GM19035 (cell line): Measurements from ENCODE around the gene TBC1D4.
"Not testable (repeated sequence)": the region's sequence is repeated elsewhere in the genome, so short reads cannot be mapped to it uniquely, and the experiment has no call there.

ENCODE experiments used
- ATAC-seq: cut with Tn5 transposase; IDR thresholded peaks from one replicate; pipeline ENCODE4 v1.9.1; 2021; ENCODE audit not compliant: unreplicated experiment

The TBC1D4 gene

DNA sequence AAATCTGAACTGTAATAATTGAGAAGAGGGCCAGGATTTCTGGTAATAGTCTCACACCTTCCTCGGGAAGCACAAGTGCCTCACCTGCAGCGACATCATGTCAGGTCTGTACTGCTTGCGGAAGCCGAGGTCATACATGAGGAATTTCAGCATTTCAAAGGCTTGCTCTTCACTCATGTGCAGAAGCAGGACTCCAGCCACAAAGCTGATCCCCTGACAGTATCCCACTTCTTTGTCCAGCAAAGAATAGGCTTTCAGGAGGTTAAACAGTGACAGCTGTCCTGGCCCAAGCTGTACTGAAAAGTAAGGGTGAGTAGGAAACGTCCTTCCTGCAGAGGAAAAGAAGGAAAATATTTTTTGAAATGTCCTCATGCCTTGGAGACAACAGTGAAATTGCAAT, 182.7 kb downstream of the TBC1D4 start:
- no peak for ATAC-seq

- no peak for ATAC-seq
These were observed 185.3 kb downstream of the TBC1D4 start for GRCh38 chr13:75296641-75297040.

DNA sequence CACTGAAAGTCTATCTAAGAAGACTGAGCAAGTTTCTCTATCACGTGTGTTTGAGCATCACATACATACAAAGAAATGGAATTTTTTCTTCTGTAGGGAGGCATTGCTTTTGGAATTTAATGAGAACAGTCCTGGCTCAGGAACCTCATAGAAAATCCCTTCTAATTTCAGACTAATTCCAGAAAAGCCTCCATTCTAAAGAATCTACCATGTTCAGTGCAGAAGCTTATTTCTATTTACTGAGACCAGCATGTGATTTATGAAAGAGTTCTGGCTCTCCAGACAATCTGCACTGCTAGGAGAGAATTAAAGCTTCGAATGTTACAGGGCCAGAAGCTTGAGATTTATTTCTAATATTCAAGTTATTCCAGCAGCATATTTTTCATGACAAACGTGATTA, 186.8 kb downstream of the TBC1D4 start:
- ATAC-seq = no peak

DNA sequence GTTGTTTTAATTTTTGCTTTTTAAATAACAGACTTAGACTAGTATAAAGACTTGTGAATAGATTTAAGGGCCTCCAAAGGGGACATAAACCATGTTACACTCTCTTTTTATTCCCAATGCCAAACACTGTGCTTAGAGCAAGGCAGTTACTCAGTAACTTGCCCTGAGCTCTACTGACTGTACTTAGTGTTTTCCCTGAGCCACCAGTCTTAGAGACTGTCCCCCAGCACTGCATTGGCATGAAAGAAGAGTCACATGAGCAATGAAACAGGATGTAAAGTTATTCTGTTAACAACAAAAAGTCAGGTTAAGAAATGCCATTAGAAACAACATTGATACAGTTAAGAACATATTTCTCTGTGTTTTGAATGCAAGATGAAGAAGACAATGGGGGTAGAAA, 187.9 kb downstream of the TBC1D4 start:
- ATAC-seq = no peak

DNA sequence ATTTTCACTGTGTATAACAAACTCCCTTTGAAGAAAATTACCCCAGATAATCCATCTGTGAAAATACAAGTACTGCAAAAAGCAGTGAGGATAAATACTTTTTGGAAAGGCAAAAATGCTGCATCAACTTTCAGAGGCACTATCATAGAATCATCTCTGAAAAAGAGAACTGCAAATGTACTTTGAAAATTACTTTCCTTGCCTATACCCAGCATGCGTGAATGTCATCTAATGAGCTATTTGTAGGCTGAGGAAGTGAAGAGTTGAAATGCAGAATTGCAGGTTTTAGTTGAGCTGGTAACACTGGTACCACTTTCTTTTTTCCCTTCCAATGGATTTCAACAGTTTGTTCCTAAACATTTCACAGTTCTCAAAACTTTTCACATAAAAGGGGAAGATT, 196.7 kb downstream of the TBC1D4 start:
- ATAC-seq = no peak

- ATAC-seq = no peak
These were observed 202.1 kb downstream of the TBC1D4 start for GRCh38 chr13:75279834-75280369.

DNA sequence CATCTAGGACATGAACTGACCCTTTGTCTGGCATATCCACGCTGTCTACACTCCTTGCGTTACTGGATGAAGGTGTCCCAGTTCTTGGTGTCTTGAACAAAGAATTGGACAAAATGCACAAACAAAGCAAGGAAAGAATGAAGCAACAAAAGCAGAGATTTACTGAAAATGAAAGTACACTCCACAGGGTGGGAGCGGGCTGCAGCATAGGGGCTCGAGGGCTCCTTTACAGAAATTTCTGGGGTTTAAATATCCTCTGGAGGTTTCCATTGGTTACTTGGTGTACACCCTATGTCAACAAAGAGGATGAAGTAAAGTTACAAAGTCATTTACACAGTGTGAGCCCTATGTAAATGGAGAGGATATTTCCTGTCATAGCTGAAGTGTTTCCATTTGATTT, 208.3 kb downstream of the TBC1D4 start:
- not testable (repeated sequence) for ATAC-seq

GRCh38 chr13:75271846-75272245, 210.1 kb downstream of the TBC1D4 start:
- no peak for ATAC-seq

DNA sequence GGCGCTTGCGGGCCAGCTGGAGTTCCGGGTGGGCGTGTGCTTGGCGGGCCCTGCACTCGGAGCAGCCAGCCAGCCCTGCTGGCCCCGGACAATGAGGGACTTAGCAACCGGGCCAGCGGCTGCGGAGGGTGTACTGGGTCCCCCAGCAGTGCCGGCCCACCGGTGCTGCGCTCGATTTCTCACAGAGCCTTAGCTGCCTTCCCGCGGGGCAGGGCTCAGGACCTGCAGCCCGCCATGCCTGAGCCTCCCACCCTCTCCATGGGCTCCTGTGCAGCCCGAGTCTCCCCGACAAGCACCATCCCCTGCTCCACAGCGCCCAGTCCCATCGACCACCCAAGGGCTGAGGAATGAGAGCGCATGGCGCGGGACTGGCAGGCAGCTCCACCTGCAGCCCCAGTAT, 213.5 kb downstream of the TBC1D4 start:
- ATAC-seq = not testable (repeated sequence)

DNA sequence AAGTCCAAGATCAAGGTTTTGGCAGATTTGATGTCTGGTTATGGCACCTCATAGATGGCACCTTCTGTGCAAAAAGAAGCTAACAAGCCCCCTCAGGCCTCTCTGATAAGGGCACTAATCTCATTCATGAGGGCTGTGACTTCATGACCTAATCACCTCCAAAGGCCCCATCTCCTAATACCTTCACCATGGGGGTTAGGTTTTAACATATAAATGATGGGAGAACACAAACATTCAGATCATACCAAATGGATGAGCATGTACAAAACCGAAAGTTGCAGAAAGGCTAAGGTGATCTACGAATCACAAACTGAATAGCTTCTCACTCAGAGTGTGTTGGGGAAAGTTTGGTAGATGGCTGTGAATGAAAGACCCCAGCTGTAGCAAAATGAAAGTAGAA, 217.4 kb downstream of the TBC1D4 start:
- no peak for ATAC-seq

GRCh38 chr13:75263741-75264407, 218.1 kb downstream of the TBC1D4 start:
- ATAC-seq = no peak

- peak; percentile 63 for ATAC-seq
These were observed 223.7 kb downstream of the TBC1D4 start for GRCh38 chr13:75258159-75258782.

DNA sequence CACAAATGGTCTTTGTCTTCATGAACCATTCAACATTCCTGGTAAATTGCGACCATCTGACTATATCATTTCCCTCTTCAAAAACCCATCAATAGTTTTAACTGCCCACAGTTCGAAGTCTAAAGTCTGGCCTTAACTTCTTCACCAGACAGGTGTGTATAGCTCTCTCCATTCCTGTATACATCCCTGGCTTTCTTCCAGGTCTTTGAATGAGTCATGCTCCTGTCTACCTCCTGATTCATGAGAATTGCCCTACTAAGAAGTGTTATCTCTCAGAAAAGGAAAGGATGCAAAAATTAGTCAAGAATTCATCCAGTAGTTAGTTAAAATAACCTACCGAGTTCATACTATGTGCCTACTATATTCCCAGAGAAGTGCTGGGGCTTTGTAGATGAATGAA, 225.0 kb downstream of the TBC1D4 start:
- ATAC-seq = no peak

DNA sequence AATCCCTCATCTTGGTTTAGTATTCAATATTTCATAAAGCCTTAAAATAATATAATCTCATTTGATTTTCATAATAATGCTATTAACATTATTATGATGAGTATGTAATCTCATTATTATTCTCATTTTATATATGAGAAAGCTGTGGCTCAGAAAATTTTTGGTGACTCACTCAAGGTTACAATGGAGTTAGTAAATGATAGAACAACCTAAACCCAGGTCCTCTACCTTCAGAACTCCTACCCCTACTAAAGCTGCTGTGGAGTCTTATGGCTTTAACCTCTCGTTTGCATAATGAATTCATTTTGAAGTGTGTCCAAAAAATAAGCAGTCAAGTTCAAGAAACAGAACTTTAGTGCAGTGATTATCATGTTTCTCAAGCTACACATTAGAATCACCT, 226.3 kb downstream of the TBC1D4 start:
- no peak for ATAC-seq

DNA sequence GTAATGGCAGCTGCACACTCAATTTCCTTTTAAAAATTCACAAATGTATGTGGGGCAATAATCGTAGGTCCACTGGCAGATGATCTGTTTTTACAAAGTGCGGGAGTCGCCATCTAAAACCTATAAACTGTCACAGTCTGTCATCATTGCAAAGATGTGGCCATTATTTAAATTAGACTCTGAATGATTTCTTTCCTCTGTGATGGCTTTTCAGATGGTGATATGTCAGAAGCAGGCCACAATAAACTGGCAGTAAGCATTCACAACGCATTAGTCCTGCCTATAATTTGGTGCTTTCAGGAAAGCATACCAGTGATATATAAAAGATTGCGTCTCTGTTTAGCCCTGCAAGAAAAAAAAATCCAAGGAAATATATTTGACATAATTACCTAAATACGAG, 226.8 kb downstream of the TBC1D4 start:
- no peak for ATAC-seq

DNA sequence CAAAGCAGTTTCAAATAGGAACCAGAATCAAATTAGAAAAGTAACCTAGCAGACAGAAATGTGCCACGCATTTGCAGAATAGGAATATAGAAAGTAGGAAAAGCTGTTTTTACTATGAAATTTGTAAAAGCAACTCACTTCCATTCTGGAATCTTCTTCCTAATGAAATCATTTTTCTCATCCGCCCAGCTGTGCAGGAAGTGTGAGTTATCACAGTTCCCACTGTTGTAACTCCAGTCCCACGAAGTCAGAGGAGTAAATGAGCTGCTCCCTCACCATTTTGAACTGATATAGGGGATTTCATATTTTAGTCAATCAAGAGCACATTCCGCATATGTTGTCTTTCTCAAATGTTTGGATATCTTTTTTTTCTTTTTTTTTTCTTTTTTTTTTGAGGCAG, 230.8 kb downstream of the TBC1D4 start:
- no peak for ATAC-seq

DNA sequence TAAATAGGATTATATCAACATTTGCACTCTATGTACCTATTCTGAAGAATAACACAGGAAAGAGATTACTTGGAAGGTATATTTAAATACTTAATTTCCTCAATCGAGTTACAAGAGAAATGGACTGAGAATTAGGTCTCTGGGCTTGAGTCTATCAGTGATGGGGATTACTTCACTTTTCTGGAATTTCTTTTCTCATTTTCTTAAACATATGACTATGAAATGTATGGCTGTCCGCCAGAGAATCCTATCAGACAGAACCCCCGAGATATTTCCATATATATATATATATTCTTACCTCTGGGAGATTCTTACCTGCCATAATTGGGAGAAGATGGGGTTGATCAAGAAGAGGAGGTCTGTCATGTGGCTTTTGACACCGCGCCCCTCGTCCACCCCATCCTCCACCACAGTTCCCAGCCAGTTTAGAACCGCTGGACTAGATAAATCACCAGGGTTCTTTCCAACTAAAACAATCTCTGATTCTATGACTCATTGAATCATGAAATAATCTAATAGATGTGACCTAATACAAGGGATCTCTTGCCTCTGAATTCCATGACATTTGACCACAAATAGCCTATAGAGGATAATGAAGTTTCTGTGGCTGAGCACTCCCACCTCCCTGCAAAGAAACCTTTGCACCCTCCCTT, 231.3 kb downstream of the TBC1D4 start:
- no peak for ATAC-seq

DNA sequence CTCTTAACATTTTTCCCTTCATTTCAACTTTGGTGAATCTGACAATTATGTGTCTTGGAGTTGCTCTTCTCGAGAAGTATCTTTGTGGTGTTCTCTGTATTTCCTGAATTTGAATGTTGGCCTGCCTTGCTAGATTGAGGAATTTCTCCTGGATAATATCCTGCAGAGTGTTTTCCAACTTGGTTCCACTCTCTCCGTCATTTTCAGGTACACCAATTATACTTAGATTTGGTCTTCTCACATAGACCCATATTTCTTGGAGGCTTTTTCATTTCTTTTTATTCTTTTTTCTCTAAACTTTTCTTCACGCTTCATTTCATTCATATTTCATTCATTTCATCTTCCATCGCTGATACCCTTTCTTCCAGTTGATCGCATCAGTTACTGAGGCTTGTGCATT, 236.4 kb downstream of the TBC1D4 start:
- ATAC-seq = not testable (repeated sequence)

- ATAC-seq = not testable (repeated sequence)
These were observed 241.7 kb downstream of the TBC1D4 start for GRCh38 chr13:75240240-75240639.

DNA sequence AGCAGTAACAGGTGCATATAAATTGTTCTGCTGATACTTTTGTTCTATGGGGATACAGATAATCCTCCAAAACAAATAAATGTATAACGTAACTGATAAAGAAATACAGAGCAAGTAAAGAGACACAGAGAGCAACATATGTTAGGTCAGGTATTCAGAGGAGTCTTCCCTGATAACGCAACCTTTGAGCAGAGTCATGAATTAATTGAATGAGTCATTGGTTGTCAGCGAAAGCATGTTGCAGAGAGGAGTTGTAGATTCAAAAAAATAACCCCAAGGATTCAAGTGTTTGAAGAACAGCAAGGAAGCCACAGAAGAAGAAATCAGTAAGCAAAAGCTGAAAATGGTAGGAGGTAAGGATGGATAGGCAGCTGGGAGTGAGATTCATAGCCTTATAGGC, 245.2 kb downstream of the TBC1D4 start:
- ATAC-seq = no peak
